PC-9 (cell line): Measurements from ENCODE around the gene DCD. TPM values are rescaled to one million over a fixed set of nuclear protein-coding genes. Genes with fewer than 3 reads are reported as not detected.
A peak's percentile ranks its signal among the peaks of the same experiment; 100 is the strongest.

Experiments
- BruUV-seq: library from RNA; stranded (reverse); fragments of 400-500 nt; replicated peaks from 2 replicates; lab custom pipeline; 2021; lab: Mats Ljungman, UMichigan
- CTCF ChIA-PET: fragments of 300-600 bp; sonication (Branson Sonifier 250); formaldehyde crosslinking; loops from one replicate; lab custom pipeline; 2022; ENCODE audit warnings: antibody characterized with exemption; lab: Charles Lee
- POLR2A ChIA-PET: fragments of 300-600 bp; sonication (Branson Sonifier 250); formaldehyde crosslinking; loops from one replicate; lab custom pipeline; 2022; ENCODE audit warnings: antibody characterized with exemption; ENCODE audit not compliant: unreplicated experiment; lab: Charles Lee
- DNase-seq, 2 experiments: peaks; one replicate each; pipeline versions ENCODE4 v3.0.0 to v3.0.0-alpha.2; 2015 to 2022; ENCODE audit warnings: mixed read lengths in 1 of 2
- H2AFZ ChIP-seq: fragments of 200-600 bp; sonication (generic); 2 replicates; pipeline ENCODE4 v1.8.1; 2017; ENCODE audit warnings: antibody characterized with exemption
- H3F3A ChIP-seq: fragments of 200-600 bp; sonication (generic); 2 replicates; pipeline ENCODE4 v1.8.1; 2017; ENCODE audit warnings: antibody characterized with exemption, mild to moderate bottlenecking, low read depth; ENCODE audit not compliant: insufficient read depth
- H3K27ac ChIP-seq: fragments of 200-600 bp; sonication (generic); 2 replicates; pipeline ENCODE4 v1.6.1; 2016; ENCODE audit warnings: mixed run types
- H3K27me3 ChIP-seq: fragments of 200-600 bp; sonication (generic); 2 replicates; pipeline ENCODE4 v1.6.1; 2016; ENCODE audit warnings: low read depth, mixed run types; ENCODE audit not compliant: insufficient read depth
- H3K36me3 ChIP-seq: fragments of 200-600 bp; sonication (generic); 2 replicates; pipeline ENCODE4 v1.6.1; 2016; ENCODE audit warnings: low read depth, mixed run types
- H3K4me1 ChIP-seq: fragments of 200-600 bp; sonication (generic); replicated peaks from 2 replicates; pipeline ENCODE4 v1.6.1; 2016; ENCODE audit warnings: mixed run types; ENCODE audit not compliant: insufficient read depth
- H3K4me2 ChIP-seq: fragments of 200-600 bp; sonication (generic); 2 replicates; pipeline ENCODE4 v1.6.1; 2017; ENCODE audit warnings: mixed run types
- H3K4me3 ChIP-seq: fragments of 200-600 bp; sonication (generic); 2 replicates; pipeline ENCODE4 v1.6.1; 2016; ENCODE audit warnings: mixed run types
- H3K79me2 ChIP-seq: fragments of 200-600 bp; sonication (generic); 2 replicates; pipeline ENCODE4 v1.6.1; 2017; ENCODE audit warnings: low read depth, mixed run types
- H3K9me2 ChIP-seq: fragments of 200-600 bp; sonication (generic); 2 replicates; pipeline ENCODE4 v1.8.1; 2017; ENCODE audit warnings: mild to moderate bottlenecking; ENCODE audit not compliant: insufficient read depth
- H3K9me3 ChIP-seq: fragments of 200-600 bp; sonication (generic); 2 replicates; pipeline ENCODE4 v1.8.1; 2016; ENCODE audit warnings: low read depth; ENCODE audit not compliant: insufficient read depth
- H4K20me1 ChIP-seq: fragments of 200-600 bp; sonication (generic); 2 replicates; pipeline ENCODE4 v1.8.1; 2017; ENCODE audit not compliant: insufficient read depth
- CTCF ChIP-seq: fragments of 200-600 bp; sonication (generic); conservative IDR thresholded peaks from 2 replicates; pipeline ENCODE4 v1.6.1; 2017; ENCODE audit warnings: mixed run types, antibody characterized with exemption, mild to moderate bottlenecking, moderate library complexity
- EZH2 ChIP-seq: fragments of 200-600 bp; sonication (generic); IDR thresholded peaks from 2 replicates; pipeline ENCODE4 v1.8.0; 2017; ENCODE audit warnings: antibody characterized with exemption, low read depth
- intact Hi-C: fragments of 100-400 bp; cut with micrococcal nuclease; formaldehyde crosslinking; loops from one replicate; pipeline ENCODE4 v1.10.0; 2022; ENCODE audit not compliant: unreplicated experiment
- total RNA-seq: library from RNA; stranded (reverse); gene quantifications from 2 replicates; pipeline ENCODE4 v1.2.3, GENCODE V29; 2021

The DCD gene
- total RNA-seq, 1 experiment from 2014 or later: not detected

- BruUV-seq: no TSS peak
- intact Hi-C loops: no loop called here
- ChIA-PET POLR2A (no interaction called here), CTCF (interaction anchor here (0.6 kb wide), 1 partner anchor 112 kb away, joined by 3 read pairs; no protein-coding TSS in a partner anchor)
- Histone ChIP-seq H3K4me1 (no peaks in the 10 kb centered on the region), H3K4me2 (no peak overlapping the region), H3K36me3 (no peaks in the 10 kb centered on the region), H3K4me3 (no peak overlapping the region), H3F3A (no peaks in the 10 kb centered on the region), H3K27me3 (peaks cover 38% of the 10 kb centered on the region), H2AFZ (no peak overlapping the region), H4K20me1 (no peaks in the 10 kb centered on the region), H3K9me2 (no peaks in the 10 kb centered on the region), H3K27ac (no peak overlapping the region), H3K9me3 (no peaks in the 10 kb centered on the region), H3K79me2 (no peaks in the 10 kb centered on the region)
- DNase-seq: peak in 1 of 2 experiments; percentile 7
- no peak for TF ChIP-seq EZH2
- TF ChIP-seq CTCF: peak; percentile 61
These were observed 32.2 kb upstream of the DCD start for GRCh38 chr12:54680374-54680773.

GRCh38 chr12:54678131-54678530, 30.0 kb upstream of the DCD start:
- no peak for DNase-seq
- no peaks in the 10 kb centered on the region for H3K9me2 ChIP-seq
- no peak overlapping the region for H2AFZ ChIP-seq
- ChIA-PET POLR2A (no interaction called here), CTCF (no interaction called here)
- H3K9me3 ChIP-seq: no peaks in the 10 kb centered on the region
- H3K27me3 ChIP-seq: peaks cover 39% of the 10 kb centered on the region
- H3F3A ChIP-seq: no peaks in the 10 kb centered on the region
- no TSS peak for BruUV-seq
- H3K27ac ChIP-seq: no peak overlapping the region
- H3K4me3 ChIP-seq: no peak overlapping the region
- no peaks in the 10 kb centered on the region for H3K4me1 ChIP-seq
- TF ChIP-seq CTCF: no peak
- TF ChIP-seq EZH2: no peak
- H4K20me1 ChIP-seq: no peaks in the 10 kb centered on the region
- no peaks in the 10 kb centered on the region for H3K79me2 ChIP-seq
- intact Hi-C loops: no loop called here
- H3K4me2 ChIP-seq: no peak overlapping the region
- no peaks in the 10 kb centered on the region for H3K36me3 ChIP-seq

- no peaks in the 10 kb centered on the region for H3K4me1 ChIP-seq
- H3K9me2 ChIP-seq: no peaks in the 10 kb centered on the region
- H3K4me2 ChIP-seq: no peak overlapping the region
- intact Hi-C loops: no loop called here
- no peaks in the 10 kb centered on the region for H3F3A ChIP-seq
- no peaks in the 10 kb centered on the region for H3K79me2 ChIP-seq
- ChIA-PET CTCF (no interaction called here), POLR2A (no interaction called here)
- no peaks in the 10 kb centered on the region for H4K20me1 ChIP-seq
- no peak overlapping the region for H3K27ac ChIP-seq
- no peak overlapping the region for H2AFZ ChIP-seq
- no peak for TF ChIP-seq CTCF
- no peak for TF ChIP-seq EZH2
- no peaks in the 10 kb centered on the region for H3K9me3 ChIP-seq
- DNase-seq: no peak
- H3K4me3 ChIP-seq: no peak overlapping the region
- H3K27me3 ChIP-seq: peaks cover 29% of the 10 kb centered on the region
- no peaks in the 10 kb centered on the region for H3K36me3 ChIP-seq
- BruUV-seq: no TSS peak
These were observed 19.8 kb upstream of the DCD start for GRCh38 chr12:54667945-54668344.
